Adrenal gland (tissue), 12 donors: ENCODE measurements around the gene HIC1. TPM values are rescaled to one million over a fixed set of nuclear protein-coding genes. Genes with fewer than 3 reads are reported as not detected.

Experiments
- DNase-seq, 7 donors: peaks; one replicate each; pipeline ENCODE4 v3.0.0-alpha.2; 2019 to 2020
- H3K27ac ChIP-seq, 5 donors: fragments of 200-600 bp; sonication (generic) in 4 of 5; 1 replicate in 3 of 5; 2 replicates in 2 of 5; pipeline versions ENCODE4 v1.5.1 to v1.8.0; 2016 to 2020; ENCODE audit warnings: mild to moderate bottlenecking in 1 of 5
- H3K27me3 ChIP-seq: fragments of 200-600 bp; 2 replicates; pipeline ENCODE4 v1.8.0; 2021
- H3K36me3 ChIP-seq, 2 donors: fragments of 200-600 bp; replicated peaks in 1 of 2; 1 replicate in 1 of 2; 2 replicates in 1 of 2; pipeline versions ENCODE4 v1.5.1 to v1.8.0; 2018 to 2022
- H3K4me1 ChIP-seq, 2 donors: fragments of 200-600 bp; replicated peaks in 1 of 2; 1 replicate in 1 of 2; 2 replicates in 1 of 2; pipeline versions ENCODE4 v1.5.1 to v1.8.0; 2018 to 2021
- H3K4me3 ChIP-seq, 4 donors: fragments of 200-600 bp; sonication (generic) in 3 of 4; one replicate each; pipeline ENCODE4 v1.5.1; 2016 to 2018
- H3K9me3 ChIP-seq, 3 donors: fragments of 200-600 bp; sonication (generic) in 1 of 3; replicated peaks in 1 of 3; 1 replicate in 2 of 3; 2 replicates in 1 of 3; pipeline versions ENCODE4 v1.5.1 to v1.8.0; 2016 to 2021
- CTCF ChIP-seq, 6 experiments: fragments of 450-650 bp in 4 of 6; fragments of 200-600 bp in 2 of 6; sonication (generic) in 1 of 6; IDR thresholded peaks; 1 replicate in 5 of 6; 2 replicates in 1 of 6; pipeline versions ENCODE4 v1.5.1 to v1.8.0; 2016 to 2021; ENCODE audit warnings: antibody characterized with exemption in 6 of 6, mild to moderate bottlenecking in 2 of 6, moderate library complexity in 1 of 6
- POLR2A ChIP-seq, 2 donors: fragments of 450-650 bp; IDR thresholded peaks; one replicate each; pipeline ENCODE4 v1.6.1; 2017; ENCODE audit warnings: antibody characterized with exemption in 2 of 2, mild to moderate bottlenecking in 2 of 2, moderate library complexity in 1 of 2
- WGBS, 4 donors: extraction: QIAGEN DNeasy Blood & Tissue Kit in 2 of 4; methylation state at CpG; one replicate each; pipeline versions ENCODE4 v1.1.5 to v1.1.7; 2013 to 2017; 5-methylcytosine and 5-hydroxymethylcytosine counted together
- intact Hi-C, 2 donors: fragments of 100-400 bp; cut with DNase I; formaldehyde crosslinking; loops; one replicate each; pipeline versions ENCODE4 v1.14.1 to v1.15.0; 2022 to 2023
- polyA plus RNA-seq, 3 donors: library from polyadenylated mRNA; stranded (reverse); fragments of 200-250 nt in 2 of 3; fragments of 350-450 nt in 1 of 3; fragmentation: Illumina TruSeq in 1 of 3; extraction: RNeasy Lipid Tissue Mini Kit (QIAGEN cat#74804) in 1 of 3; gene quantifications; one replicate each; pipeline ENCODE4 v1.2.3, GENCODE V29; 2013 to 2014
- total RNA-seq, 9 donors: library from RNA; depleted of rRNA in 4 of 9; stranded (reverse); fragments of >200 nt in 4 of 9; fragments of 120-200 nt in 1 of 9; fragmentation: NEBNext Ultra II Directional in 1 of 9; extraction: Animal tissue kit (Norgen Biotek cat#: 25700) in 1 of 9; gene quantifications; one replicate each; pipeline versions ENCODE4 v1.1.0 to v1.2.4, GENCODE V29; 2013 to 2023
- donor health status: healthy with polysubstance abuse.
- donor health status: Bipolar disorder and iron deficiency.
- donor health status: DM: yes; HTN: yes; CAD: no.
- donor health status: DM: no; HTN: no; CAD: no.
- donor health status: DM: no; HTN: no; CAD: no.
- donor health status: DM: yes; HTN: yes; CAD: no.

The HIC1 gene
- total and polyA plus RNA-seq, 12 donors = 0.92 to 61.8 (median 23.9) TPM

DNA sequence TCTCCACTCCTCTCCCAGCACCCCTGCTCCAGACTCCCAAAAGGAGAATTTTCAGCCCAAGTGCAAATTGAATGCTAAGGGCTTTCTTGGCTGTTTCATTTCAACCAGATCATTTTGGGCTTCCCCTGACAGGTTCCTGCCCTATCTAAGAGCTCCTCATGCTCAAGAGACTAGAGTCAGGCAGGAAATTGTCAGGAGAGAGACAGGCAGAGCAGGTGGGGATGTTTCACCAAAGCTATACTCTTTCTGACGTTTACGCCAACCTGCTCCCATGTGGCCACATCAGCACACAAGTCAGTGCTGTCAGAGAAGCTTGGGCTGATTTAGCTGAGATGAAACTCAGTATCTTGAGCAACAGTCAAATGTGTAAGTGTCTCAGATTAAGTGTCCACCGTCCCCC lies 31.4 kb downstream of the HIC1 start:
- Histone ChIP-seq H3K4me3 (no peak overlapping the region), H3K4me1 (peaks cover 42 to 84% of the 10 kb centered on the region in 2 donors), H3K9me3 (no peaks in the 10 kb centered on the region), H3K36me3 (peaks cover 0 to 4% of the 10 kb centered on the region in 2 donors), H3K27me3 (no peaks in the 10 kb centered on the region), H3K27ac (peak overlapping the region in 4 of 5 donors; percentile 55 to 97 (median 80))
- intact Hi-C loops = no loop called here
- WGBS, 4 donors = 72 to 81% (median 74%) methylated on average over 3 of the region's 3 CpGs
- DNase-seq = no peak
- TF ChIP-seq POLR2A (IDR thresholded peaks at IDR 0.05) (no peak), CTCF (IDR thresholded peaks at IDR 0.05) (no peak)

DNA sequence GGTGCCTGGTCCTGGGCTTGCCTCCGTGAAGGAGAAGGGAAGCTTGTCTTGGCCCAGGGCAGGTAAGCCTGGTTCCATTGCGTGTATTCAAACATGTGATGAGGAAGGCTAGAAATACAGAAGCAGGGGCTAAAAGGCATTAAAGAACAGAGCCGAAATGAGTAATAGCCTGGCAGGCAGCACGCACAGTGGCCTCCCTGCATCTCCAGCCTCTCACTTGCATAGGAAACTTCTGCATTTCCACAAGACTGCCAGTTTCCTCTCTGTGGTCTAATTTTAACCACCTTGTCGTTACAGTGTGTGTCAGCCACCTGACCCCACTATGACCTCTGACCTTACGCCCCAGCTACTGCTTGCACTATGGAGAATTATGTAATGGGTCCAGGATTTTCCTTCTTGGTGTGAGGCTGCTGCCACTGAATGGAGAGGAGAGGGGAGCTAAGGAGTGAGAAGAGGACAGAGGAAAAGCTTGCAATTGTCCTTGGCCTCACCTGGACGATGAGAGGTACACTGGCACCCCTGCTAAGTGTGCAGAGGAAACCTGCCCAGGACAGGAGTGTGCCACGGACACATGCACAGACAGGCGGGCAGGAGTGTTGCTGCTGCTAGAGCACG lies 32.8 kb downstream of the HIC1 start:
- Histone ChIP-seq H3K4me1 (peaks cover 42 to 80% of the 10 kb centered on the region in 2 donors), H3K9me3 (no peaks in the 10 kb centered on the region), H3K27me3 (no peaks in the 10 kb centered on the region), H3K4me3 (no peak overlapping the region), H3K27ac (peak overlapping the region in 4 of 5 donors; percentile 45 to 97 (median 74)), H3K36me3 (no peaks in the 10 kb centered on the region)
- TF ChIP-seq CTCF (IDR thresholded peaks at IDR 0.05) (no peak), POLR2A (IDR thresholded peaks at IDR 0.05) (no peak)
- 53 to 61% (median 57%) methylated on average over 7 to 10 of the region's 10 CpGs for WGBS, 4 donors
- peak in 6 of 7 donors; percentile 66 to 88 (median 72) for DNase-seq
- intact Hi-C loops = loop anchor here in 1 of 2 donors (2.0 kb wide), 1 partner anchor 69 kb away; no protein-coding TSS in a partner anchor

GRCh38 chr17:2089021-2089422 lies 34.1 kb downstream of the HIC1 start:
- intact Hi-C loops = loop anchor here in 1 of 2 donors (2.0 kb wide), 1 partner anchor 68 kb away; no protein-coding TSS in a partner anchor
- Histone ChIP-seq H3K27me3 (no peaks in the 10 kb centered on the region), H3K4me1 (peaks cover 30 to 67% of the 10 kb centered on the region in 2 donors), H3K36me3 (no peaks in the 10 kb centered on the region), H3K27ac (peak overlapping the region; percentile 18 to 97 (median 80)), H3K4me3 (peak overlapping the region in 1 of 4 donors; percentile 28), H3K9me3 (no peaks in the 10 kb centered on the region)
- no peak for DNase-seq
- WGBS, 4 donors = 47 to 73% (median 54%) methylated on average over 8 of the region's 8 CpGs
- TF ChIP-seq POLR2A (IDR thresholded peaks at IDR 0.05) (no peak), CTCF (IDR thresholded peaks at IDR 0.05) (no peak)

DNA sequence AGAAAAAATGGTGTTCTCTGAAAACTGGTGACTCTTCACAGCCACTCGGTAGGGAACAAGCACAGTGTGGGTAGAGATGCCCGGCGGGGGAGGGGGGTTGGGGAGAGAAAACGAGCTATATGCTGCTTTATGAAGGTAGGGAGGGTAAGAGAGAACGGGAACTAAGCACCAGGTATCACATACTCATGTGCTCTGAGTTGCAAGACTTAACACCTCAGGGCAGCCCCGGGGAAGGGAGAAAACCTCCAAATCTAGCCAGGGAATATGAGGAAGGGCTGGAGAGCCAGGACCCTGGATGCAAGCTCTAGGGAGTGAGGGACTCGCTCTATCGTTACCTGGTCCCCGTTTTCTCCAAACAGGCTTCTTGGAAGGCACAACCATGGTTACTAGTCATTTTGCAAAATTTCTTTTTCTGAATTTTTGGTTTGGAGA lies 35.3 kb downstream of the HIC1 start:
- TF ChIP-seq CTCF (IDR thresholded peaks at IDR 0.05) (no peak), POLR2A (IDR thresholded peaks at IDR 0.05) (no peak)
- peaks cover 19 to 55% of the 10 kb centered on the region in 2 donors for H3K4me1 ChIP-seq
- no peak overlapping the region for H3K4me3 ChIP-seq
- DNase-seq = no peak
- H3K27me3 ChIP-seq = no peaks in the 10 kb centered on the region
- WGBS, 4 donors = 66 to 71% (median 68%) methylated on average over 9 of the region's 9 CpGs
- intact Hi-C loops = no loop called here
- no peaks in the 10 kb centered on the region for H3K9me3 ChIP-seq
- no peaks in the 10 kb centered on the region for H3K36me3 ChIP-seq
- H3K27ac ChIP-seq = peak overlapping the region in 4 of 5 donors; percentile 40 to 97 (median 74)
